ENCODE results near the gene CCDC197.

Gene CCDC197

GRCh38 chr14:93970965-93971634, 26.0 kb upstream of the CCDC197 start:
- no peak overlapping the region for H3K27ac ChIP-seq (ENCODE audit: low read length)
- no peak for TF ChIP-seq CTCF (IDR thresholded peaks at IDR 0.05; ENCODE audit: borderline replicate concordance, extremely low read depth, low read length, poor library complexity, severe bottlenecking)
- TF ChIP-seq EZH2 (IDR thresholded peaks at IDR 0.05; ENCODE audit: borderline replicate concordance, low read depth, low read length, severe bottlenecking) = no peak
- H3K4me1 ChIP-seq (ENCODE audit: insufficient read depth, low read length) = no peaks in the 10 kb centered on the region

GRCh38 chr14:93971635-93972027, 25.5 kb upstream of the CCDC197 start:
- DNase-seq (no peak), ATAC-seq (ENCODE audit: insufficient read depth, low read depth) (no peak)
- Histone ChIP-seq H2AFZ (ENCODE audit: low read depth, low read length) (no peak overlapping the region), H3K79me2 (ENCODE audit: insufficient read depth, low read length) (no peaks in the 10 kb centered on the region), H3K27ac (ENCODE audit: low read length) (no peak overlapping the region), H3K9me3 (ENCODE audit: insufficient read depth, low read length, severe bottlenecking) (no peaks in the 10 kb centered on the region), H3K4me1 (ENCODE audit: insufficient read depth, low read length) (no peaks in the 10 kb centered on the region), H3K4me3 (ENCODE audit: low read depth in 1 of 2, low read length in 2 of 2) (no peak overlapping the region), H4K20me1 (ENCODE audit: insufficient read depth, low read length) (peaks cover 5% of the 10 kb centered on the region; the same call in 1 of the 2 replicates), H3K9ac (ENCODE audit: low read depth, low read length) (no peak overlapping the region), H3K4me2 (ENCODE audit: insufficient read depth, low read length) (no peak overlapping the region), H3K27me3 (ENCODE audit: insufficient read depth, low read length, poor library complexity) (peaks cover 22% of the 10 kb centered on the region), H3K36me3 (ENCODE audit: insufficient read depth, low read length) (no peaks in the 10 kb centered on the region)
- TF ChIP-seq EZH2 (IDR thresholded peaks at IDR 0.05; ENCODE audit: borderline replicate concordance, low read depth, low read length, severe bottlenecking) (no peak), CTCF (IDR thresholded peaks at IDR 0.05; ENCODE audit: borderline replicate concordance, extremely low read depth, low read length, poor library complexity, severe bottlenecking) (no peak)

More at GRCh38 chr14:93970965-93971634, 26.0 kb upstream of the CCDC197 start:
- DNase-seq = no peak
- Histone ChIP-seq H2AFZ (ENCODE audit: low read depth, low read length) (no peak overlapping the region), H4K20me1 (ENCODE audit: insufficient read depth, low read length) (peaks cover 5% of the 10 kb centered on the region; the same call in 1 of the 2 replicates), H3K79me2 (ENCODE audit: insufficient read depth, low read length) (no peaks in the 10 kb centered on the region), H3K36me3 (ENCODE audit: insufficient read depth, low read length) (no peaks in the 10 kb centered on the region), H3K9me3 (ENCODE audit: insufficient read depth, low read length, severe bottlenecking) (no peaks in the 10 kb centered on the region), H3K9ac (ENCODE audit: low read depth, low read length) (no peak overlapping the region), H3K4me3 (ENCODE audit: low read depth in 1 of 2, low read length in 2 of 2) (no peak overlapping the region), H3K27me3 (ENCODE audit: insufficient read depth, low read length, poor library complexity) (peaks cover 20% of the 10 kb centered on the region), H3K4me2 (ENCODE audit: insufficient read depth, low read length) (no peak overlapping the region)
- peak; percentile 64 for ATAC-seq (ENCODE audit: insufficient read depth, low read depth)

GRCh38 chr14:93972618-93973205, 24.4 kb upstream of the CCDC197 start:
- H3K27me3 ChIP-seq (ENCODE audit: insufficient read depth, low read length, poor library complexity) = peaks cover 22% of the 10 kb centered on the region
- H3K27ac ChIP-seq (ENCODE audit: low read length) = no peak overlapping the region
- no peaks in the 10 kb centered on the region for H3K36me3 ChIP-seq (ENCODE audit: insufficient read depth, low read length)
- DNase-seq (no peak), ATAC-seq (ENCODE audit: insufficient read depth, low read depth) (no peak)
- no peak overlapping the region for H3K4me2 ChIP-seq (ENCODE audit: insufficient read depth, low read length)
- H3K9ac ChIP-seq (ENCODE audit: low read depth, low read length) = no peak overlapping the region
- H4K20me1 ChIP-seq (ENCODE audit: insufficient read depth, low read length) = peaks cover 5% of the 10 kb centered on the region; the same call in 1 of the 2 replicates
- H3K79me2 ChIP-seq (ENCODE audit: insufficient read depth, low read length) = no peaks in the 10 kb centered on the region
- H2AFZ ChIP-seq (ENCODE audit: low read depth, low read length) = no peak overlapping the region
- H3K4me1 ChIP-seq (ENCODE audit: insufficient read depth, low read length) = no peaks in the 10 kb centered on the region
- no peak overlapping the region for H3K4me3 ChIP-seq (ENCODE audit: low read depth in 1 of 2, low read length in 2 of 2)
- TF ChIP-seq CTCF (IDR thresholded peaks at IDR 0.05; ENCODE audit: borderline replicate concordance, extremely low read depth, low read length, poor library complexity, severe bottlenecking) (no peak), EZH2 (IDR thresholded peaks at IDR 0.05; ENCODE audit: borderline replicate concordance, low read depth, low read length, severe bottlenecking) (no peak)
- peaks cover 8% of the 10 kb centered on the region for H3K9me3 ChIP-seq (ENCODE audit: insufficient read depth, low read length, severe bottlenecking)

Data from DND-41 (cell line).